Activated B cell treated with CpG ODN at 0.5 μM for 24 hours (primary cell): ENCODE measurements around the gene IL10RA. TPM values are rescaled to one million over a fixed set of nuclear protein-coding genes. Genes with fewer than 3 reads are reported as not detected.

Experiments used
- ATAC-seq: fragments of 200-7000 bp; cut with Tn5 transposase; one replicate; pipeline ENCODE4 v1.10.0; 2021; ENCODE audit warnings: low read depth, mild to moderate bottlenecking, moderate library complexity
- CTCF ChIA-PET: fragments of 350-600 bp; sonication (Branson Sonifier 250); formaldehyde crosslinking; loops from one replicate; lab custom pipeline; 2021; ENCODE audit warnings: antibody characterized with exemption; lab: Charles Lee
- POLR2A ChIA-PET: fragments of 350-600 bp; sonication (Branson Sonifier 250); formaldehyde crosslinking; loops from one replicate; lab custom pipeline; 2021; ENCODE audit warnings: antibody characterized with exemption; lab: Charles Lee
- DNase-seq: peaks from one replicate; pipeline ENCODE4 v3.0.0; 2022
- H3K27ac Mint-ChIP-seq: one replicate; pipeline ENCODE4 v1.8.0; 2020; ENCODE audit warnings: mixed read lengths
- H3K27me3 Mint-ChIP-seq: one replicate; pipeline ENCODE4 v1.8.0; 2021; ENCODE audit warnings: mixed read lengths
- H3K36me3 Mint-ChIP-seq: one replicate; pipeline ENCODE4 v1.8.0; 2021; ENCODE audit warnings: low read depth, mixed read lengths
- H3K4me1 Mint-ChIP-seq: one replicate; pipeline ENCODE4 v1.8.0; 2021; ENCODE audit warnings: mixed read lengths
- H3K4me3 Mint-ChIP-seq: one replicate; pipeline ENCODE4 v1.8.0; 2020; ENCODE audit warnings: mild to moderate bottlenecking, mixed read lengths
- H3K9me3 Mint-ChIP-seq: one replicate; pipeline ENCODE4 v1.8.0; 2020; ENCODE audit warnings: mixed read lengths
- intact Hi-C: fragments of 100-400 bp; cut with micrococcal nuclease; formaldehyde crosslinking; loops from one replicate; pipeline ENCODE4 v1.15.1; 2024
- total RNA-seq: library from RNA; stranded (reverse); gene quantifications from 2 replicates; pipeline ENCODE4 v1.2.3, GENCODE V29; 2022
- TF ChIP-seq, protein P1 (sequence below): fragments of 200-600 bp; IDR thresholded peaks from one replicate; pipeline ENCODE4 v1.8.0; 2022; ENCODE audit warnings: antibody characterized with exemption, mild to moderate bottlenecking

Gene IL10RA
- total RNA-seq, 1 donor from 2014 or later: 350 TPM

DNA sequence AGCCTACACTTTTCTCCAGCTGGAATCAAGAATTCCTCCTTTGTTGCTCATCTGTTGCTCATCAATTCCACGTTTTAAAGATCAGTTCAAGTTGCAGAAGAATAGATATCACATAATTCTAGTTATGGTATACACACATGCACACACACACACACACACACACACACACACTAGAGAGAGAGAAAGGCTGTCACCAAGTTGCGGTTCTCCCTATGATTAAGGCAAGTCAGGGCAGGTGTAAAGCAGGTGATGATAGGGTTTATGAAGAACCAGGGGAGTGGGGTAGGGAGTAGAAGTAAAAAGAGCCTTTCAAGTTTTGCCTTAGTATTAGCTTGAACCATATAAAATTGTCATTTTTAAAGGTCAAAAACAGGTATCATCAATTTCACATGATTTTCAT, 59.0 kb downstream of the IL10RA start:
- POLR2A ChIA-PET: interaction anchor here (0.8 to 7.9 kb wide), 8 partner anchors 29 to 230 kb away, joined by 4 to 100 read pairs (median 8); partner anchors contain the start of gene IL10RA
- no peak overlapping the region for H3K4me3 Mint-ChIP-seq
- H3K4me1 Mint-ChIP-seq: peaks cover 32% of the 10 kb centered on the region

DNA sequence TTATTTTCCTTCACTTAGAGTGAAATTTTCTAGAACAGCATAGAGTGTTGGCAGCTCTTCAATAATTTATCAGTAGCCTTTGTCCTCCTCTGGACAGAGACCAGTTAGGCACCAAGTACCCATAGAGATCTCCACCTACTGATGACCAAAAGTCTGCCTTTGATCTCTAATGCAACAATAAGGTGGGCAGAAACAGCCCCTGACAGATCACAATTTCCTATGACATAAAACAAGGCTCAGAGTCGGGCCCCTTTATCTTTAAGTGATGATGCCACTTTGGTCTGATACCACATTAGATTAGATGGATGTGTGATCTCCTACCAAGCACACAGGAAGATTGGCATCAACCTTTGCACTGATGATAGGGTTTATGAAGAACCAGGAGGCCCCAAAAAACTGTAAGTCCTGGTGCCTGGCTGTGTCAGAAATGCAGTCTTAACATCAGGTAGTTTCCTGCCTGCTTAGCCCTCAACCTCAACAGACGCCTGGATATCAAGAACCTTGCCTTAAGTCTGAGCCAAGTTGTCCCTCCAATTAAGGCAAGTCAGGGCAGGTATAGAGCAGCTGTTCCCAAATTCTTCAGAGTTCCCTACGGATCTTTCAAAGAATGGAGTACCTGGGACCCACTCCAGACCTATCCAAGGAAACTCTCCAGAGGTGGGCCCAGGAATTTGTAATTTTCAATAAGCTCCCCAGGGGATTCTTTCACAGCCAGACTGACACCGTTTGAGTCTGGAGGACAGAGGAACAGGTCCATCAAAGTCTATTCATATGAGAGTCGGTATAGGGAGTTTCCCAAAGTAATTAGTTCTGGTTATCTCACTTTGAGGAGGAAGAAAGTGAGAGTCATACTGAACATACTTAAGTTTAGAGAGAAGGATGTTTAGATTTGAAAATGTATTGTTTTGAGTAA, 60.1 kb downstream of the IL10RA start:
- ChIA-PET POLR2A (interaction anchor here (0.7 to 7.9 kb wide), 9 partner anchors 24 to 231 kb away, joined by 4 to 100 read pairs (median 7); partner anchors contain the start of gene IL10RA), CTCF (interaction anchor here (1.1 to 1.4 kb wide), 2 partner anchors 58 to 238 kb away, joined by 4 read pairs; no protein-coding TSS in a partner anchor)
- Mint-ChIP-seq H3K9me3 (no peaks in the 10 kb centered on the region), H3K4me1 (peaks cover 40% of the 10 kb centered on the region), H3K27me3 (no peaks in the 10 kb centered on the region), H3K36me3 (no peaks in the 10 kb centered on the region), H3K4me3 (no peak overlapping the region), H3K27ac (peak overlapping the region; percentile 56)
- DNase-seq (no peak), ATAC-seq (peak; percentile 53)
- TF ChIP-seq, protein P1, sequence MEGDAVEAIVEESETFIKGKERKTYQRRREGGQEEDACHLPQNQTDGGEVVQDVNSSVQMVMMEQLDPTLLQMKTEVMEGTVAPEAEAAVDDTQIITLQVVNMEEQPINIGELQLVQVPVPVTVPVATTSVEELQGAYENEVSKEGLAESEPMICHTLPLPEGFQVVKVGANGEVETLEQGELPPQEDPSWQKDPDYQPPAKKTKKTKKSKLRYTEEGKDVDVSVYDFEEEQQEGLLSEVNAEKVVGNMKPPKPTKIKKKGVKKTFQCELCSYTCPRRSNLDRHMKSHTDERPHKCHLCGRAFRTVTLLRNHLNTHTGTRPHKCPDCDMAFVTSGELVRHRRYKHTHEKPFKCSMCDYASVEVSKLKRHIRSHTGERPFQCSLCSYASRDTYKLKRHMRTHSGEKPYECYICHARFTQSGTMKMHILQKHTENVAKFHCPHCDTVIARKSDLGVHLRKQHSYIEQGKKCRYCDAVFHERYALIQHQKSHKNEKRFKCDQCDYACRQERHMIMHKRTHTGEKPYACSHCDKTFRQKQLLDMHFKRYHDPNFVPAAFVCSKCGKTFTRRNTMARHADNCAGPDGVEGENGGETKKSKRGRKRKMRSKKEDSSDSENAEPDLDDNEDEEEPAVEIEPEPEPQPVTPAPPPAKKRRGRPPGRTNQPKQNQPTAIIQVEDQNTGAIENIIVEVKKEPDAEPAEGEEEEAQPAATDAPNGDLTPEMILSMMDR: no peak
- intact Hi-C loops: loop anchor here (1.0 kb wide), 1 partner anchor 34 kb away; no protein-coding TSS in a partner anchor

More for the DNA sequence above, 59.0 kb downstream of the IL10RA start:
- intact Hi-C loops: no loop called here
- CTCF ChIA-PET: interaction anchor here (0.7 to 0.8 kb wide), 2 partner anchors 16 to 94 kb away, joined by 4 to 5 read pairs; no protein-coding TSS in a partner anchor
- Mint-ChIP-seq H3K36me3 (no peaks in the 10 kb centered on the region), H3K27me3 (no peaks in the 10 kb centered on the region), H3K27ac (no peak overlapping the region), H3K9me3 (no peaks in the 10 kb centered on the region)
- no peak for ATAC-seq
- no peak for DNase-seq
- TF ChIP-seq, protein P1: no peak

DNA sequence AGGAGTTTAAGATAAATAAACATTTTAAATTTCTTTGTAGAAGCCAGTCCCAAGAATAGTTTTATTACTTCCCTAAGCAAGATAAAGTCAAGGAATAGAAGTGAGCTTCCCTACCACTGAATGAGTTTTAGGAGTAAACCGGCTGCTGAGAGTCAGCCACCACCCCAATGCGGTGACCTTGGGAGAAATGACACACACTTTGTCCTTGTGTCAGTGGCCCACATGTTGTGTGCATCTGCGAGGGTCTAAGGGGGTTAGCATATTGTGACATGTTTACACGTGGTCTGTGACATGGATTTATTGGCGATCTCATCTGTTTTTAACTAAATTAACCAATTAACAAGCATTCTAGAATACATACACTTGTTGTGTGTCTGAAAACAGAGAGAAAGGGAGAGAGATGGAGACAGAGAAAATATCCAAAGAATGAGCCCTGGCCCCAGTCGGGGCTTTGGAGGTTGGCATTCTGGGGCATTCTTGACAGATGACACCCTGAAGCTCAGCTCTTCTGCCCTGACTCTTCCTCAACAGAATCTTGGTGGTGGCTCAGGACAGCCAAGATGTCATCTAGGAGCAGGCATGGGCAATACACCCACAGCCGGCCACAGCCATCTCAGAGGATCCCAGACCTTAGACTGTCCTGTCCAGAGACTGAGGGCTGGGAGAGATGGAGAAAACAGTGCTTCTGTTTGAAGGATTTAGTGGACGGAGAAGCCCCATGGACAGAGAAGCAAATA, 60.9 kb downstream of the IL10RA start:
- intact Hi-C loops: loop anchor here (1.0 kb wide), 1 partner anchor 35 kb away; no protein-coding TSS in a partner anchor
- no peaks in the 10 kb centered on the region for H3K9me3 Mint-ChIP-seq
- TF ChIP-seq, protein P1: no peak
- ATAC-seq: no peak
- no peak overlapping the region for H3K4me3 Mint-ChIP-seq
- no peaks in the 10 kb centered on the region for H3K36me3 Mint-ChIP-seq
- ChIA-PET POLR2A (interaction anchor here (0.7 to 7.9 kb wide), 10 partner anchors 25 to 232 kb away, joined by 4 to 100 read pairs (median 6); partner anchors contain the start of gene IL10RA), CTCF (interaction anchor here (0.9 to 2.5 kb wide), 5 partner anchors 45 to 240 kb away, joined by 3 to 9 read pairs (median 4); no protein-coding TSS in a partner anchor)
- peak overlapping the region; percentile 56 for H3K27ac Mint-ChIP-seq
- peaks cover 49% of the 10 kb centered on the region for H3K4me1 Mint-ChIP-seq
- no peak for DNase-seq
- no peaks in the 10 kb centered on the region for H3K27me3 Mint-ChIP-seq

DNA sequence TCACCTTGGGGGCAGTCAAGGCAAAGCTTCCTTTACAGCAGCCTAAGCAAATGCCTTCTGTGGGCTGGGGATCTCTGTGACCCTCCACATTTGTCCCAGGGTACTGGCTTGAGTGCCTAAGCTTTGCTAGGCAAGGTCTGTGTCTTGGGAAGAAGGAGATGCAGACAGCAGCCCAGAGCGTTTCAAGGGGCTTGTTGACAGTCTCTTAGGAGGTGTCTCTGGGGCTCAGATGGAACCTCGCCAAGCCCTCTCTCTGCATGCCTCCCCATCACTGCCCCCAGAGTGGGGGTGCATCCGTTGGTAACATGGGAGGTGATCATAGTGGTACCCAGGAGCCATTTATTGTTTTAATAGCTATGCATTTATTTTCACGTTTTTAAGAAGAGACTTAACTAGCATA, 61.6 kb downstream of the IL10RA start:
- Mint-ChIP-seq H3K27me3 (no peaks in the 10 kb centered on the region), H3K27ac (no peak overlapping the region), H3K4me3 (no peak overlapping the region), H3K36me3 (no peaks in the 10 kb centered on the region), H3K9me3 (no peaks in the 10 kb centered on the region), H3K4me1 (peaks cover 55% of the 10 kb centered on the region)
- TF ChIP-seq, protein P1: no peak
- DNase-seq (no peak), ATAC-seq (no peak)
- intact Hi-C loops: no loop called here
- POLR2A ChIA-PET: interaction anchor here (0.6 to 7.9 kb wide), 9 partner anchors 9 to 232 kb away, joined by 3 to 100 read pairs (median 7); partner anchors contain the start of gene IL10RA
- CTCF ChIA-PET: interaction anchor here (0.8 to 2.5 kb wide), 4 partner anchors 45 to 241 kb away, joined by 3 to 9 read pairs (median 3); no protein-coding TSS in a partner anchor
